Activated naive CD4-positive, alpha-beta T cell treated with anti-CD3 and anti-CD28 coated beads, Interleukin-2, amount 50 U/mL, for 24 hours (primary cell): Measurements from ENCODE around the gene MGAT1.

Source experiments
- H3K27ac Mint-ChIP-seq: one replicate; pipeline ENCODE4 v1.8.0; 2021; ENCODE audit warnings: mild to moderate bottlenecking, mixed read lengths
- H3K27me3 Mint-ChIP-seq: one replicate; pipeline ENCODE4 v1.8.0; 2021; ENCODE audit warnings: mixed read lengths
- H3K36me3 Mint-ChIP-seq: one replicate; pipeline ENCODE4 v1.8.0; 2021; ENCODE audit warnings: mixed read lengths
- H3K4me1 Mint-ChIP-seq: one replicate; pipeline ENCODE4 v1.8.0; 2021; ENCODE audit warnings: mixed read lengths
- H3K4me3 Mint-ChIP-seq: one replicate; pipeline ENCODE4 v1.8.0; 2021; ENCODE audit warnings: mild to moderate bottlenecking, mixed read lengths
- H3K9me3 Mint-ChIP-seq: one replicate; pipeline ENCODE4 v1.8.0; 2021; ENCODE audit warnings: mixed read lengths

Gene MGAT1

DNA sequence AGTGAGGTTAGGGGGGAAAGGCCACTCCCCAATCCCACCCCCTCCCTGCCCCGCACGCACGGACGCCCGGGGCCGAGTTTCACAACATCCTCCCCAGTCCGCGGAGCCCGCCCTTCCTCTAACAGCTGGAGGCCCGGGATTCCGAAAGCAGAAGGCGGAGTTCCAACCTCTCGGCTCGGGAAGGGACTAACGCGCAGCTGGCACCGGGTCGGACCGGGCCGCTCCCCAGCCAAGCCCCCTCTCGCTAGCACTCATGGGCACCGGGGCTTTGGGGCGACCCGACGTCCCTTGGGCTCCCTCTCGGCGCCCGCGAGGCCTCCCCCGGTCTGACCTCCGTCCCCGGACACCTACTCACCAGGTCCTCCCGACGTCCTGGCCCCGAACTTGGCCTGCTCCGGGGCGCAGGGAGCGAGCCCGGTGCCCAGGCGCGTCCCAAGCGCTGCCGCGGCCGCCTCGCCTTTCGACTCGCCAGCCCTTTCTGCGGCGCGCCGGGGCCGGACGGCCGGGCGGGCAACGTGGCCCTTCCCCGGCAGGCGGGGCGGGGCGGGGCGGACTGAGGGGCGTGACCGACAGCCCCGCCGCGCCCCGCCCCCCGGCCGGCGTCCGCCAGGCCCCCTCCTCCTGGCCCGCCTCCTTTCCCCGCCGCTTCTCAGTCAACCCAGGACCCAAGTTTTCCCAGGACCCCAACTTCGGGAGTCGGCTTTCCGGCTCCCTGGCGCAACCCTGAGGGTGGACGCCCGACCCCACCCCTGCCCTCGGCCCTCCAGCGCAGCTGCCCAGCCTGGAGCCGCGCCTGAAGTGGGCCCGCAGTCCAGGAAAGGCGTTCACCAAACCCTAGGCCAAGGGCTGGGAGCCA, at the start of gene MGAT1:
Gene MGAT1 (minus strand): TSS at position 482 of the 856 bp plus-strand sequence. CDS start 9,835 bp downstream, outside the sequence.
- Mint-ChIP-seq H3K36me3 (peaks cover 3% of the 10 kb centered on the region), H3K27ac (peak within 1 kb of the TSS; percentile 97), H3K27me3 (no peaks in the 10 kb centered on the region), H3K9me3 (no peaks in the 10 kb centered on the region), H3K4me3 (peak within 1 kb of the TSS; percentile 93), H3K4me1 (peaks cover 81% of the 10 kb centered on the region)

DNA sequence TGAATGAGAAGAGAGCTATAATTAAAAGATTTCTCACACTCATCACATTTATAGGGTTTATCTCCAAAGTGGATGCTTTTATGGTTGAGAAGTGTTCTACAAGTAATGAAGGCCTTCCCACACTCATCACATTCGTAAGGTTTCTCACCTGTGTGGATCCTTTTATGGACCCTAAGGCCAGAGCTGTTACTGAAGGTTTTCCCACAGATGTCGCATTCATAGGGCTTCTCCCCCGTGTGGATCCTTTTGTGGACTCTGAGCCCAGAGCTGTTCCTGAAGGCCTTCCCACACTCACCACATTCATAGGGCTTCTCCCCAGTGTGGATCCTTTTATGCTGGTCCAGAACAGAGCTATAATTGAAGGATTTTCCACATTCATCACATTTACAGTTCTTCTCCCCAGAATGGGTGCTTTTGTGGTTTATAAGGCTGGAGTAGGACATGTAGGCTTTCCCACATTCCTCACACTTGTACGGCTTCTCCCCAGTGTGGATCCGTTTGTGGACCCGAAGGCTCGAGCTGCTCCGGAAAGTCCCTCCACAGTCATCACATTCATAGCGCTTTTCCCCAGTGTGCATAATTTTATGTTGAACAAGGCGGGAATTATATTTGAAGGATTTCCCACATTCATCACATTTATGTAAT, 48.0 kb upstream of the MGAT1 start:
- no peak overlapping the region for H3K27ac Mint-ChIP-seq
- peaks cover 11% of the 10 kb centered on the region for H3K9me3 Mint-ChIP-seq
- peaks cover 34% of the 10 kb centered on the region for H3K4me1 Mint-ChIP-seq
- peaks cover 67% of the 10 kb centered on the region for H3K36me3 Mint-ChIP-seq
- H3K27me3 Mint-ChIP-seq, result no peaks in the 10 kb centered on the region
- no peak overlapping the region for H3K4me3 Mint-ChIP-seq

DNA sequence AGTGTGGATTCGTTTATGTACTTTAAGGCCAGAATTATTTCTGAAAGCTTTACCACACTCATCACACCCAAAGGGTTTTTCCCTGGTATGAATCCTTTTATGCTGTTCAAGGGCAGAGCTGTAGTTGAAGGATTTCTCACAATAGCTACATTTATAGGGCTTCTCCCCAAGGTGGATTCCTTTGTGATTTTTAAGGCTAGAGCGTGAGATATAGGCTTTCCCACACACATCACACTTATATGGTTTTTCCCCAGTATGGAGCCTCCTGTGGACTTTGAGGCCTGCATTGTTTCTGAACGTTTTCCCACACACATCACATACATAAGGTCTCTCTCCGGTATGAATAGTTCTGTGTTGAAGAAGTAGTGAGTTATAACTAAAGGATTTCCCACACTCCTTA, 47.2 kb upstream of the MGAT1 start:
- peaks cover 11% of the 10 kb centered on the region for H3K9me3 Mint-ChIP-seq
- H3K4me1 Mint-ChIP-seq, result peaks cover 29% of the 10 kb centered on the region
- H3K27ac Mint-ChIP-seq, result no peak overlapping the region
- H3K36me3 Mint-ChIP-seq, result peaks cover 63% of the 10 kb centered on the region
- no peaks in the 10 kb centered on the region for H3K27me3 Mint-ChIP-seq
- no peak overlapping the region for H3K4me3 Mint-ChIP-seq

DNA sequence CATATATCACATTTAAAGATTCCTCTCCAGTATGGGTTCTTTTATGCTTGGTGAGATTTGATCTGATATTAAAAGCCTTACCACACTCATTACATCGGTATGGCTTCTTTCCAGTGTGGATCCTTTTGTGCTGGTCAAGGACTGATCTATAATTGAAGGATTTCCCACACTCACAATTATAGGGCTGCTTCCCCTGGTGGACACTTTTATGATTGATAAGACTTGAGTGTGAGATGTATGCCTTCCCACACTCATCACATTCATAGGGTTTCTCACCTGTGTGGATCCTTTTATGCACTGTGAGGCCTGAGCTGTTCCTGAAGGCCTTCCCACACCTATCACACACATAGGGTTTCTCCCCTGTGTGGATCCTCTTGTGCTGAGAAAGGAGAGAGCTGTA, 46.3 kb upstream of the MGAT1 start:
- Mint-ChIP-seq H3K36me3 (peaks cover 61% of the 10 kb centered on the region), H3K27ac (no peak overlapping the region), H3K4me3 (no peak overlapping the region), H3K9me3 (peaks cover 11% of the 10 kb centered on the region), H3K27me3 (no peaks in the 10 kb centered on the region), H3K4me1 (peaks cover 19% of the 10 kb centered on the region)

DNA sequence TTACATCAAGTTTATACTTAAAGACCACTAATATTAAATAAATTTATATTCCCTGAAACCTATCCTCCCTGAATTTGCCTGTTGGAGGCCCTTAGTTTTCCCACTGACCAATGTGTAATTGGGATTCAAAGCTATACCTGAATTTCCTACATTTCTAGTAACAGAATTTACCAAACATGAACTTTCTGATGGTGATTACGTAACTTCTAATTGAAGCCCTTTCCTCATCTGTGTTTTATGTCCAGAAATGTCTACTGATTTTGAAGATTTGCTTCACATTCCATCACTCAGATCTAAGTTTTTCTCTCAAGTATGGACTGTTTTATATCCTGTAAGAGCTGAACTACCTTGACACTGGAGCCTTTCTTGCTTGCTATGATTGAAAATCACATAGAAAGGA, 45.7 kb upstream of the MGAT1 start:
- Mint-ChIP-seq H3K27me3 (no peaks in the 10 kb centered on the region), H3K27ac (no peak overlapping the region), H3K4me1 (peaks cover 13% of the 10 kb centered on the region), H3K36me3 (peaks cover 61% of the 10 kb centered on the region), H3K9me3 (peaks cover 11% of the 10 kb centered on the region), H3K4me3 (no peak overlapping the region)

DNA sequence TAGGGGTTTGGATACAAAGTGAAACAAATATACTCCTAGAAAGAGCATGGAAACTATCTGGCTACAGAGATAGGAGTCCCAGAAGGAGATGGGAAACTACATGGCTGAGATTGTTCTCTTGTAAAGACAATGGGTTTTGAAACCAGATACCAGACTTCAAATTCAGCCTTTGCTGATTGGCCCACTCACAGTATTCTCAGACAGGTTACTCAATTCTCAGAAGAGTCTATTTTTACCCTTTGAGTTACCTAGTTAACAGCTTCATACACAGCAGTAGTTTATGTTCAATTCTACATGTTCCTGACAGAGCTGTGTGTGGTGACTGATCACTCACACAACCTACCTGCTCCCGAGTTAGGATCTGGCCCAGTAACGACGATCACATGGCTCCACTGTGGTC, 44.4 kb upstream of the MGAT1 start:
- H3K4me3 Mint-ChIP-seq, result no peak overlapping the region
- no peak overlapping the region for H3K27ac Mint-ChIP-seq
- peaks cover 11% of the 10 kb centered on the region for H3K9me3 Mint-ChIP-seq
- peaks cover 4% of the 10 kb centered on the region for H3K4me1 Mint-ChIP-seq
- H3K36me3 Mint-ChIP-seq, result peaks cover 53% of the 10 kb centered on the region
- H3K27me3 Mint-ChIP-seq, result no peaks in the 10 kb centered on the region

DNA sequence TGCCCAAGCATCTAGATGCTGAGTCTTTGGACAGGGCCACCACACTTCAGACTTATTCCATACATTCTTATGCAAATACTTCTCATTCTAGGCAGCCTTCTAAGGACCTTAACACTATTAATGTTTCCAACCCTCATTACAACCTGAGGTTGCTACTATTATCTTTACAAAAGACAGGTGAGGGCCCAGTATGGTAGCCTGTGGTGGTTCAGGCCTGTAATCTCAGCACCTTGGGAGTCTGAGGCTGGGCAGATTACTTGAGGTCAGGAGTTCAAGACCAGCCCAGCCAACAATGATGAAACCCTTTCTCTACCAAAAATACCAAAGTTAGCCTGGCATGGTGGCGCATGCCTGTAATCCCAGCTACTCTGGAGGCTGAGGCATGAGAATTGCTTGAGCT, 42.3 kb upstream of the MGAT1 start:
- no peaks in the 10 kb centered on the region for H3K9me3 Mint-ChIP-seq
- no peaks in the 10 kb centered on the region for H3K27me3 Mint-ChIP-seq
- H3K27ac Mint-ChIP-seq, result no peak overlapping the region

DNA sequence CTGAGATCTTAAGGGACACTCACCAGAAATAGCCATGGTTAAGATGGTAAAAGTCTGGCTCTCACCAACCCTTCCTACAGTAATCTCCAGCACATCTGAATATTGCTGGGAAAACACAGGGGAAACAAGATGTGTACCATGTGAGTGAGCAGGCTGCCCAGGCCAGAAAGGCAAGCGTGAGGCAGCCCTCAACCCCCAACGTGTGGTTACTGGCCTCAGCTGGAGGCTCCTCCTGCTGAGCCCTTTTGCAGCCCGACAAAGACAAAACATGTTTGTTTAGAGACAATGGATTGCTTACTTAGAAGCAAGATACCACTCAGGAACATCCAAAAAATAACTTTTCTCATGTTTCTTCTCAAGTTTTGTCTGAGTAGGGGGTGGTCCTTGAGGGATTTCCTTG, 41.8 kb upstream of the MGAT1 start:
- Mint-ChIP-seq H3K27ac (no peak overlapping the region), H3K4me3 (no peak overlapping the region), H3K36me3 (peaks cover 33% of the 10 kb centered on the region), H3K27me3 (no peaks in the 10 kb centered on the region), H3K9me3 (no peaks in the 10 kb centered on the region), H3K4me1 (no peaks in the 10 kb centered on the region)

More for the DNA sequence above, 42.3 kb upstream of the MGAT1 start:
- H3K36me3 Mint-ChIP-seq, result peaks cover 36% of the 10 kb centered on the region
- no peaks in the 10 kb centered on the region for H3K4me1 Mint-ChIP-seq
- H3K4me3 Mint-ChIP-seq, result no peak overlapping the region

DNA sequence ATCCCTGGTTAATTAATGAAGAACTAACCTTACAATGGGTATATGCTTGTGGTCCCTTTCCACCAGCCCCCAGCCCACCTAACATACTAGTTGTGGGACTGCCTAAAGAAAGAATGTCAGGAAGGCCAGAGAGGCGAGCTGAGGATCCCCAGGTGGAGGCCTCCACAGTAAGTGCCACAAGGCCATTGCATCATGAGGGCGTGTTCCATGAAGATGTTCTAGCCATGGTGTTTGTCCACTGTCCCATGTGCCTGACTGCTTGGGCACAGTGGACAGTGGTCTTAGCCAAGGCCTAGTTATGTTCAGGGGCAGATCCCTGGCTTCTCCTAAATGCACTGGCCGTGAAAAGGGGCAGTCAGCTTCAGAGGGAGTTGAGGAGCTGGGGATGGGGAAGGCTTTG, 37.3 kb upstream of the MGAT1 start:
- peaks cover 6% of the 10 kb centered on the region for H3K36me3 Mint-ChIP-seq
- H3K4me3 Mint-ChIP-seq, result no peak overlapping the region
- H3K27me3 Mint-ChIP-seq, result no peaks in the 10 kb centered on the region
- H3K4me1 Mint-ChIP-seq, result peaks cover 13% of the 10 kb centered on the region
- no peak overlapping the region for H3K27ac Mint-ChIP-seq
- H3K9me3 Mint-ChIP-seq, result no peaks in the 10 kb centered on the region

DNA sequence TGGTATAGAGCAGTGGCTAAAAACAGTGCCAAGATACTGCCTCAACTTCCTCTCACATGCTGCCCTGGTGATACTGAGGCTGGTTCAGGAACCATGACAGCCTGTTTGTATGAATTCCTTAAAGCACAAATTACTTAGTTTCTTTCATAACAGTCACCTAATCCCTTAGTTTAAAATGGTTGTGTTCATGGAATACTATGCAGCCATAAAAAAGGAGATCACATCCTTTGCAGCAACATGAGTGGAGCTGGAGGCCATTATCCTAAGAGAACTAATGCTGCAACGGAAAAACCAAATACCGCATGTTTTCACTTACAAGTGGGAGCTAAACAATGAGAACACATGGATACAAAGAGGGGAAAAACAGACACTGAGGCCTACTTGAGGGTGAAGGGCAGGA, 36.6 kb upstream of the MGAT1 start:
- no peak overlapping the region for H3K4me3 Mint-ChIP-seq
- peaks cover 20% of the 10 kb centered on the region for H3K4me1 Mint-ChIP-seq
- no peak overlapping the region for H3K27ac Mint-ChIP-seq
- H3K9me3 Mint-ChIP-seq, result no peaks in the 10 kb centered on the region
- peaks cover 12% of the 10 kb centered on the region for H3K36me3 Mint-ChIP-seq
- no peaks in the 10 kb centered on the region for H3K27me3 Mint-ChIP-seq

DNA sequence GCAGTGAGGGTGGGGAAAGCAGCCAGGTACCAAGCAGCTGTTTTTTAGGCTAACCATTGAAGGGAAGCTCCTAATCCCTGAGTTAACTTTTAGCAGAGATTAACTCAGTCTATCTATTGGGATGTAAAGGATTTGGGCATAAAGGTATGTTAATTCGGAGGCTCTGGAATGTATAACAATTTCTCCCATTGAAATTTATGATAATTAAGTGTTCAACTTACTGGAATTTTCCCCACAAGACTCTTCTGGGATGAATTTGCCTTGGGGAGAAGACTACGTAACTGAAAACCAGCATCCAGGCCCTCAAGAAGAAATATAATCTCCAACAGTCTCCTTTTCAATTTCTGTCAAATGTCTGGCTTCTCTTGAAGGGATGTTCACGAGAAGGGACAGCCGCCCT, 34.9 kb upstream of the MGAT1 start:
- Mint-ChIP-seq H3K27ac (no peak overlapping the region), H3K4me1 (peaks cover 31% of the 10 kb centered on the region), H3K4me3 (no peak overlapping the region), H3K9me3 (no peaks in the 10 kb centered on the region), H3K27me3 (no peaks in the 10 kb centered on the region), H3K36me3 (peaks cover 12% of the 10 kb centered on the region)

DNA sequence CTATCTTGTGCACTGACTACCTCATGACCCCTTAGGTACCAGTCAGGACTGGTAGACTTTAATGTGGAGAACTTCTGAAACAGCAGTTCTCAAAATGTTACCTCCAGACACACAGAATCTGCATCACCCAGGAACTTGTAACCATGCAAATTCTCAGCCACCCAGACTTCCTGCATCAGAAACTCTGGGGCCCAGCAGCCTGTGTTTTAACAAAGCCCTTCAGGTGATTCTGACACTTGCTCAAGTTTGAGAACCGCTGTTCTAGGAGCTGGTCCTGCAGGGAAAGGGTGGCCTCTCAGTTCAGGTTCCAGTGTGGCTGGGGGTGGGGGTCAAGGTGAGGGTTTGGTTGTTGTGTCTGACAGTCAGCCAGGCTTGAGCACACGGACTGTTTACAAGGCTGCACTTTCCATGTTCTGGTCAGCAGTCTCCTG, 30.0 kb upstream of the MGAT1 start:
- no peaks in the 10 kb centered on the region for H3K27me3 Mint-ChIP-seq
- H3K4me3 Mint-ChIP-seq, result peak overlapping the region; percentile 99
- no peaks in the 10 kb centered on the region for H3K9me3 Mint-ChIP-seq
- H3K36me3 Mint-ChIP-seq, result peaks cover 18% of the 10 kb centered on the region
- H3K27ac Mint-ChIP-seq, result peak overlapping the region; percentile 99
- peaks cover 63% of the 10 kb centered on the region for H3K4me1 Mint-ChIP-seq

DNA sequence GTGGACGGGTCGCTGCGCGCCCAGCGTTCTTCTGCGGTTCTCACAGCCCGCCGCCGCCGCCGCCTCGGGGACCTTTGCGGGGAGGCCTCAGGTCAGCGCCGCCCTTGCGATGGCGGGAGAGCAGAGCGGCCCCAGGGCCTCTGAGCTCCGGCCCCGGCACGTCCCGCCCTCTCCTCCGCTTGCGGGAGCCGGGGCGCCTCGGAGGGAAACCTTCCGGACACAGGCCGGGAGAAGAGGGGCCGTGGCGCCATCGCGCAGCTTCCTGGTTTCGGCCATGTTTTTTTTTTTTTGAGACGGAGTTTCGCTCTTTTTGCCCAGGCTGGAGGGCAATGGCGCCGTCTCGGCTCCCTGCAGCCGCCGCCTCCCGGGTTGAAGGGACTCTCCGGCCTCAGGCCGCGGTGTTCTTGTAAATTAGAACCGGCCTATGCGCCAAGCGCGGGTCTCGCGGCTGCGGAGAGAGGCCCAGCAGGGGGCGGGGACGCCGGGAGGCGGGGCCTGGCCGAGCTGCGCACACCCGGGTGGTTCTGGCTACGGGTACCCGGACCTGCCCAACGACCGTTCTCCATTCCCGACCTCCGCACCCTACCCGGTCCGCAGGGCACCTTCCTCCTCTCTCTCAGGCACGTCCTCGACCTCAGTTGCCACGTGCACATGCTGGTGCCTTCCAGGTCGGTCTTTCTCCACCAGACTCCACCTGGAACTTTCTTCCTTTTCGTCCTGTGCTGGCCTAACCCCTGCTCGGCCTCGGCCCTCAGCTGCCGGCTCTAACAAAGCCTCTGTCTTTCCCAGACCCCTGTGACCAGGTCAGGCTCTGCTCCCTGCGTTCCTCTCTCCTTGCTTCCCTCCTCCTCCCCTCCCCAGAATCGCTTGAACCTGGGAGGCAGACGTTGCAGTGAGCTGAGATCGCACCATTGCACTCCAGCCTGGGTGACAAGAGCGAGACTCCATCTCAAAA, 28.8 kb upstream of the MGAT1 start:
- no peaks in the 10 kb centered on the region for H3K9me3 Mint-ChIP-seq
- H3K4me3 Mint-ChIP-seq, result peak overlapping the region; percentile 99
- H3K27ac Mint-ChIP-seq, result peak overlapping the region; percentile 99
- H3K36me3 Mint-ChIP-seq, result peaks cover 19% of the 10 kb centered on the region
- no peaks in the 10 kb centered on the region for H3K27me3 Mint-ChIP-seq
- H3K4me1 Mint-ChIP-seq, result peaks cover 61% of the 10 kb centered on the region

DNA sequence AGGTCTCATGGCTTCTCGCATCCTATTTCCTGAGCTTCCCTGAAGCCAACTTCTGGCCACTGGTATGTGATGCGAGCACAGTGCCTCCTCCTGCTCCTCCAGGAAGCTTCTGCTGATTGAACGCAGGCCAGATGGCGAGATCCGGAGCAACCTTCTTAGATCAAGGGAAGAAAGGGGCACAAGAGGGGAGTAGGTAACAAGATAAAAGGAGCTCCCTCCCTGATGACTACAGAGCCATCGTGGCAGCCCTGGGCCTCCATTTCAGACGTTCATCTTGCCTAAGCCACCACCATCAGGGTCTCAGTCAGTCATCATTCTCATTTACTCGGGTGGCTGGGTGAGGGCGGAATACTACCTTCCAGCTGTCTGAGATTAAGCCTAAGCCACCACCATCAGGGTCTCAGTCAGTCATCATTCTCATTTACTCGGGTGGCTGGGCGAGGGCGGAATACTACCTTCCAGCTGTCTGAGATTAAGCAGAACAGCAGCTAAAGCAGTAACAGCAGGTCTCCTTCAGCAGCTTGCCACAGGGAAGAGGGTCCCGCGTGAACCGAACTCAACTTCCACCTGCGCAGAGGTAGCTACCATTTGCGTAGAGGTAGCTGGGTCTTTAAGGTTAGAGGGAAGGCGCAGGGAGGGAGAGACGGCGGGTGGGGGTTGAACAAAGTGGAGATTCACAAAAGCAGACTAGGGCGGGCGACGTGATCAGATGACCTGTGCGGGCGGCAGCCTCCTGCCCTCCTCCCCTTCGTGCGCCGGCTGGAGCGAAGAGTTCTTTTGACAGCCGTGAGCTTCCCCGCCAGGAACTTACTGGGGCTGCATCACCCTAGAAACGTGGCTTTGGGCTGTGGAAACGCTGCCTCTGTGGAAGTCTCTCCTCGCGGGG, 27.9 kb upstream of the MGAT1 start:
- Mint-ChIP-seq H3K9me3 (no peaks in the 10 kb centered on the region), H3K36me3 (peaks cover 17% of the 10 kb centered on the region)

DNA sequence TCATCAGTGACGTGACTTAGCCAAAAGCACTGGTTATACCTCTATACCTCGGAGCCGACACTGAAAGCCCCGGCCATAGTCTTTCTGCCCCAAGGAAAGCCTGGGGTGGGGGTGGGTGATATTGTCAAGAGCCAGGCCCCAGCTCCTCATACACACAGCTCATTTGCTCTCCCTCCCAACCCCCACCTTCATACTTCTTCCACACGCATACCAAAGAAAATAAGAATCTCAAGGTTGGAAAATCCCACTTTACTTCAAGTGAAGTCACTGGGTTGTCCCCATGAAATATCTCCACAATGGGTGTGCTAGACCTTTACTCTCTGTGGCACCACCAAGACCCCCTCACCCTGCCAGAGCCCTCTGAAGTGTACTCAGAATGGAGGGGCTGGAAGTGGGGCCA, 27.1 kb upstream of the MGAT1 start:
- no peaks in the 10 kb centered on the region for H3K9me3 Mint-ChIP-seq
- no peaks in the 10 kb centered on the region for H3K27me3 Mint-ChIP-seq
- peak overlapping the region; percentile 99 for H3K4me3 Mint-ChIP-seq
- H3K4me1 Mint-ChIP-seq, result peaks cover 66% of the 10 kb centered on the region
- peaks cover 16% of the 10 kb centered on the region for H3K36me3 Mint-ChIP-seq
- H3K27ac Mint-ChIP-seq, result peak overlapping the region; percentile 99

More for the DNA sequence above, 27.9 kb upstream of the MGAT1 start:
- Mint-ChIP-seq H3K27ac (peak overlapping the region; percentile 99), H3K4me3 (peak overlapping the region; percentile 99), H3K4me1 (peaks cover 65% of the 10 kb centered on the region), H3K27me3 (no peaks in the 10 kb centered on the region)
